Parathyroid adenoma (tissue), 2 donors: Measurements from ENCODE around the gene NAT9.

Experiments used
- H2AFZ ChIP-seq: fragments of 300-600 bp; sonication (generic); one replicate; pipeline ENCODE4 v1.7.0; 2017; ENCODE audit warnings: antibody characterized with exemption, mild to moderate bottlenecking
- H3K27ac ChIP-seq: fragments of 300-600 bp; sonication (generic); one replicate; pipeline ENCODE4 v1.7.0; 2017
- H3K27me3 ChIP-seq: fragments of 300-600 bp; sonication (generic); one replicate; pipeline ENCODE4 v1.7.0; 2017; ENCODE audit warnings: low read length; ENCODE audit not compliant: control insufficient read depth, insufficient read depth
- H3K36me3 ChIP-seq: fragments of 300-600 bp; sonication (generic); one replicate; pipeline ENCODE4 v1.7.0; 2017; ENCODE audit warnings: low read length; ENCODE audit not compliant: control insufficient read depth, insufficient read depth
- H3K4me1 ChIP-seq: fragments of 300-600 bp; sonication (generic); one replicate; pipeline ENCODE4 v1.7.0; 2017; ENCODE audit warnings: control low read depth
- H3K4me2 ChIP-seq: fragments of 300-600 bp; sonication (generic); one replicate; pipeline ENCODE4 v1.7.0; 2017; ENCODE audit warnings: low read length
- H3K4me3 ChIP-seq: fragments of 300-600 bp; sonication (generic); one replicate; pipeline ENCODE4 v1.7.0; 2017; ENCODE audit warnings: low read depth, low read length
- H3K79me2 ChIP-seq: fragments of 300-600 bp; sonication (generic); one replicate; pipeline ENCODE4 v1.7.0; 2017; ENCODE audit warnings: control low read depth
- H3K9ac ChIP-seq: fragments of 300-600 bp; sonication (generic); one replicate; pipeline ENCODE4 v1.7.0; 2017; ENCODE audit warnings: mild to moderate bottlenecking
- H3K9me3 ChIP-seq: fragments of 300-600 bp; sonication (generic); one replicate; pipeline ENCODE4 v1.7.0; 2017; ENCODE audit warnings: low read length; ENCODE audit not compliant: control insufficient read depth
- TF ChIP-seq, protein P1 (sequence below): fragments of 300-600 bp; sonication (generic); IDR thresholded peaks from one replicate; pipeline ENCODE4 v1.7.0; 2017; ENCODE audit warnings: antibody characterized with exemption, mild to moderate bottlenecking
- donor health status: primary hyperparathyroidism.

The NAT9 gene

DNA sequence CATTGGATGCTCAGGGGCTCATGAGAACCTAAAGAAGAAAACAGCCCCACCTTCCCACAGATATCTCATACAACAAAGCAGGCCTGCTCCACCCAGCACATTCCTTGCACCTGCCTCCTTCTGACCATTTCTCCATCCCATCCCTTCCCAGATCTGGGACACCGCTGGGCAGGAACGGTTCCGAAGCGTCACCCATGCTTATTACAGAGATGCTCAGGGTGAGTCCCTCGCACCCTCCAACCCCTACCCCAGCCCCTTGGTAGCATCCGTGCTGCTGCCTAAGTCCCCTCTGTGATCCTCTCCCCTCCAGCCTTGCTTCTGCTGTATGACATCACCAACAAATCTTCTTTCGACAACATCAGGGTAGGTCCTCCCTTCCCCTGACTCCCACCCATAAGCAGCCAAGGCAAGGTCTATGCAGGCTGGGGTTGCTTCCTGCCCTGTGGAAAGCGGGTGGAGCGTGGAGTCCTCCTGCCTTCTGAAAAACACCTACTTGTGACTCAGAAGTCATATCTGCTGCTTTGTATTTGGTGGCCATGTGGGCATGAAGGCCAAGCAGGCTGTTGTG is 33.1 kb downstream of the NAT9 start:
- H3K79me2 ChIP-seq = no peaks in the 10 kb centered on the region
- H3K27ac ChIP-seq = no peak overlapping the region
- H2AFZ ChIP-seq = no peak overlapping the region
- no peak overlapping the region for H3K4me3 ChIP-seq
- no peak overlapping the region for H3K4me2 ChIP-seq
- H3K4me1 ChIP-seq = peaks cover 14% of the 10 kb centered on the region
- TF ChIP-seq, protein P1, sequence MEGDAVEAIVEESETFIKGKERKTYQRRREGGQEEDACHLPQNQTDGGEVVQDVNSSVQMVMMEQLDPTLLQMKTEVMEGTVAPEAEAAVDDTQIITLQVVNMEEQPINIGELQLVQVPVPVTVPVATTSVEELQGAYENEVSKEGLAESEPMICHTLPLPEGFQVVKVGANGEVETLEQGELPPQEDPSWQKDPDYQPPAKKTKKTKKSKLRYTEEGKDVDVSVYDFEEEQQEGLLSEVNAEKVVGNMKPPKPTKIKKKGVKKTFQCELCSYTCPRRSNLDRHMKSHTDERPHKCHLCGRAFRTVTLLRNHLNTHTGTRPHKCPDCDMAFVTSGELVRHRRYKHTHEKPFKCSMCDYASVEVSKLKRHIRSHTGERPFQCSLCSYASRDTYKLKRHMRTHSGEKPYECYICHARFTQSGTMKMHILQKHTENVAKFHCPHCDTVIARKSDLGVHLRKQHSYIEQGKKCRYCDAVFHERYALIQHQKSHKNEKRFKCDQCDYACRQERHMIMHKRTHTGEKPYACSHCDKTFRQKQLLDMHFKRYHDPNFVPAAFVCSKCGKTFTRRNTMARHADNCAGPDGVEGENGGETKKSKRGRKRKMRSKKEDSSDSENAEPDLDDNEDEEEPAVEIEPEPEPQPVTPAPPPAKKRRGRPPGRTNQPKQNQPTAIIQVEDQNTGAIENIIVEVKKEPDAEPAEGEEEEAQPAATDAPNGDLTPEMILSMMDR = no peak
- no peaks in the 10 kb centered on the region for H3K36me3 ChIP-seq
- no peaks in the 10 kb centered on the region for H3K9me3 ChIP-seq
- H3K27me3 ChIP-seq = no peaks in the 10 kb centered on the region
- H3K9ac ChIP-seq = no peak overlapping the region

DNA sequence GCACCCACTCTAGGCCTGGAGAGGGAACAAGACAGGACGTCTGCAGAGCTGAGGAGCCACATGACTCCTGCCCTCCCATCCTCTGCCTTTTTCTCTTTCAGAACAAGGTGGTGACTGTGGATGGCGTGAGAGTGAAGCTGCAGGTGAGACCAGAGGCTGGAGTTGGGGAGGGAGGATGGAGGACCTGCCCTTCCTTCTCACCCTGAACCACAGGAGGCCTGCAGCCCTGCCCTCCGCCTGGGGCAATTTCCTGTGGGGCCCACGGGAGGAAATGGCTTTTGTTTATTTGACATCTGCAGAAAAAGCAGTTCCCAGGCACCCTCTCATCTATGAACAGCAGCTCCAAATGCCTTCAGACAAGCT is 34.0 kb downstream of the NAT9 start:
- no peaks in the 10 kb centered on the region for H3K9me3 ChIP-seq
- H3K27ac ChIP-seq = no peak overlapping the region
- no peak overlapping the region for H3K9ac ChIP-seq
- H3K4me3 ChIP-seq = no peak overlapping the region
- H3K4me1 ChIP-seq = peaks cover 11% of the 10 kb centered on the region
- TF ChIP-seq, protein P1 = no peak
- H3K36me3 ChIP-seq = no peaks in the 10 kb centered on the region
- no peaks in the 10 kb centered on the region for H3K79me2 ChIP-seq
- H3K27me3 ChIP-seq = peaks cover 4% of the 10 kb centered on the region
- no peak overlapping the region for H2AFZ ChIP-seq
- no peak overlapping the region for H3K4me2 ChIP-seq

DNA sequence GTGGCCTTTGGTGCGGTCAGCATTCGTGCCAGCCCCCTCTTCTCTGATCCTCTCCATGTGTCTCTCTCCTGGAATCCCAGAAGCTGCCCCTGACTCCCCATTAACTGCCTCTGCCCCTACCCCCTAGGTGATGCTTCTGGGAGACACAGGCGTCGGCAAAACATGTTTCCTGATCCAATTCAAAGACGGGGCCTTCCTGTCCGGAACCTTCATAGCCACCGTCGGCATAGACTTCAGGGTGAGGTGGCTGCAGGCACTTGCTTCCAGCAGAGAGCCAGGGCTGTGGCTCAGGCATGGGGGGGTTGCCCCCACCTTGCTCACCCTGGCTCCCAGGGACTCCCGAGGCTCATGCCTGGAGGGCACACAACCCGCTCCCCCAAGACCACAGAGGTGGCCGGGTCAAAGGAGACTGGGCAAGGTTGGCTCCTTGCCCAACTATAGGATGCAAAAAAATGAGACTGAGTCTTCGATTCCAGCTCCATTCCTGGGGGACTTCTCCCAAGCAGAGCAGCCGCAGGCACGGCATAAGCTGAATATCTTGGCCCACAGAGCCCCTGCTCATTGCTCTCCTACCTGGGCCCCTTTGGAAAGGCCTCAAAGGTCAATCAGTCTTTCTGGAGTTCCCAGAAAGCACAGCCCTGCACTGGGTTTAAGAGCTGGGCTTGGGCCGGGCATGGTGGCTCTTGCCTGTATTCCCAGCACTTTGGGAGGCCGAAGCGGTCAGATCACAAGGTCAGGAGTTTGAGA is 35.3 kb downstream of the NAT9 start:
- TF ChIP-seq, protein P1 = no peak
- H3K4me1 ChIP-seq = peaks cover 7% of the 10 kb centered on the region
- H3K79me2 ChIP-seq = no peaks in the 10 kb centered on the region
- H3K27me3 ChIP-seq = peaks cover 5% of the 10 kb centered on the region
- no peak overlapping the region for H2AFZ ChIP-seq
- H3K36me3 ChIP-seq = no peaks in the 10 kb centered on the region
- no peak overlapping the region for H3K4me3 ChIP-seq
- no peak overlapping the region for H3K27ac ChIP-seq
- H3K9me3 ChIP-seq = no peaks in the 10 kb centered on the region
- H3K9ac ChIP-seq = no peak overlapping the region
- no peak overlapping the region for H3K4me2 ChIP-seq

DNA sequence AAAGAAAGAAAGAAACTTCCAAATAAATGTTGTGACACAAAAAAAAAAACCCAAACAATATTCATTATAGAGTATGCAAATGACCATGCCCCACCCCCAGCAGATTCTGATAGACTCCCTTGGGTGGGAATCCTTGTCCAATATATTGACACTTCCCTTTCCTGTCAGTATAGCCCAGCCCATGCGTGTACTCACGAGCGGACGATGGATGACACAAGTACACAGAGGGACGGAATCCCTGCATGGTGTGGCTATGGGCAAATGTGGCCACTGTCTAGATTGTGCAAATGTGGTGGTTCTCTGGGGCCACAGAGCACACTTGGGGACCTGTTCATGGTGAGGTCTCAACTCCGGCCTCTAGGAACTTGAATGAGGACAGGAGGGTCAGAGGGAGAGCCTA is 36.0 kb downstream of the NAT9 start:
- TF ChIP-seq, protein P1 = no peak
- Histone ChIP-seq H3K4me3 (no peak overlapping the region), H3K27me3 (peaks cover 5% of the 10 kb centered on the region), H2AFZ (no peak overlapping the region), H3K4me2 (no peak overlapping the region), H3K79me2 (no peaks in the 10 kb centered on the region), H3K9me3 (no peaks in the 10 kb centered on the region), H3K4me1 (peaks cover 7% of the 10 kb centered on the region), H3K36me3 (no peaks in the 10 kb centered on the region), H3K27ac (no peak overlapping the region), H3K9ac (no peak overlapping the region)
